Chondrocyte (in vitro differentiated cells): ENCODE measurements around the gene DEPP1. TPM values are rescaled to one million over a fixed set of nuclear protein-coding genes. Genes with fewer than 3 reads are reported as not detected.

Experiments used
- DNase-seq: peaks from one replicate; pipeline ENCODE4 v3.0.0; 2021; ENCODE audit warnings: mixed read lengths, low spot score
- H3K27ac Mint-ChIP-seq: one replicate; pipeline ENCODE4 v1.8.0; 2021; ENCODE audit warnings: mild to moderate bottlenecking, moderate library complexity, mixed read lengths; ENCODE audit not compliant: unreplicated experiment
- H3K27me3 Mint-ChIP-seq: 2 replicates; pipeline ENCODE4 v1.8.0; 2021; ENCODE audit warnings: low read depth, mixed read lengths
- H3K36me3 Mint-ChIP-seq: 2 replicates; pipeline ENCODE4 v1.8.0; 2021; ENCODE audit warnings: low read depth, mixed read lengths
- H3K4me1 Mint-ChIP-seq: 2 replicates; pipeline ENCODE4 v1.8.0; 2021; ENCODE audit warnings: low read depth, mild to moderate bottlenecking, mixed read lengths
- H3K4me3 Mint-ChIP-seq: one replicate; pipeline ENCODE4 v1.8.0; 2021; ENCODE audit warnings: mild to moderate bottlenecking, moderate library complexity, mixed read lengths; ENCODE audit not compliant: unreplicated experiment
- H3K9me3 Mint-ChIP-seq: 2 replicates; pipeline ENCODE4 v1.8.0; 2021; ENCODE audit warnings: low read depth, mixed read lengths
- CTCF ChIP-seq: fragments of 200-600 bp; sonication (generic); IDR thresholded peaks from 2 replicates; pipeline ENCODE4 v1.5.0; 2021; ENCODE audit warnings: antibody characterized with exemption, mild to moderate bottlenecking, moderate library complexity
- total RNA-seq: library from RNA; stranded (reverse); gene quantifications from 3 replicates; pipeline ENCODE4 v1.2.1, GENCODE V29; 2021

The DEPP1 gene
- total RNA-seq, 1 donor from 2014 or later: 105 TPM

GRCh38 chr10:44973323-44974081, 5.1 kb downstream of the DEPP1 start:
- no peak for TF ChIP-seq CTCF
- H3K27me3 Mint-ChIP-seq: no peaks in the 10 kb centered on the region
- peaks cover 21% of the 10 kb centered on the region for H3K36me3 Mint-ChIP-seq
- H3K27ac Mint-ChIP-seq: peak overlapping the region; percentile 54
- H3K4me1 Mint-ChIP-seq: peaks cover 47% of the 10 kb centered on the region
- H3K9me3 Mint-ChIP-seq: no peaks in the 10 kb centered on the region
- H3K4me3 Mint-ChIP-seq: no peak overlapping the region
- DNase-seq: no peak

- Mint-ChIP-seq H3K4me1 (peaks cover 47% of the 10 kb centered on the region), H3K9me3 (no peaks in the 10 kb centered on the region), H3K4me3 (no peak overlapping the region), H3K27ac (peak overlapping the region; percentile 54), H3K36me3 (peaks cover 21% of the 10 kb centered on the region), H3K27me3 (no peaks in the 10 kb centered on the region)
- DNase-seq: no peak
- no peak for TF ChIP-seq CTCF
These were observed 5.7 kb downstream of the DEPP1 start for GRCh38 chr10:44972874-44973306.

- Mint-ChIP-seq H3K27ac (no peak overlapping the region), H3K9me3 (no peaks in the 10 kb centered on the region), H3K36me3 (peaks cover 20% of the 10 kb centered on the region), H3K27me3 (no peaks in the 10 kb centered on the region), H3K4me3 (no peak overlapping the region), H3K4me1 (peaks cover 51% of the 10 kb centered on the region)
- TF ChIP-seq CTCF: no peak
- DNase-seq: no peak
These were observed 6.5 kb downstream of the DEPP1 start for GRCh38 chr10:44971935-44972757.

GRCh38 chr10:44971434-44971833, 7.2 kb downstream of the DEPP1 start:
- peaks cover 15% of the 10 kb centered on the region for H3K36me3 Mint-ChIP-seq
- TF ChIP-seq CTCF: no peak
- H3K27ac Mint-ChIP-seq: no peak overlapping the region
- H3K4me1 Mint-ChIP-seq: peaks cover 48% of the 10 kb centered on the region
- no peaks in the 10 kb centered on the region for H3K27me3 Mint-ChIP-seq
- no peaks in the 10 kb centered on the region for H3K9me3 Mint-ChIP-seq
- H3K4me3 Mint-ChIP-seq: no peak overlapping the region
- DNase-seq: no peak

- Mint-ChIP-seq H3K27ac (peak overlapping the region; percentile 17), H3K9me3 (no peaks in the 10 kb centered on the region), H3K4me1 (peaks cover 48% of the 10 kb centered on the region), H3K27me3 (no peaks in the 10 kb centered on the region), H3K4me3 (no peak overlapping the region), H3K36me3 (peaks cover 15% of the 10 kb centered on the region)
- DNase-seq: no peak
- no peak for TF ChIP-seq CTCF
These were observed 7.7 kb downstream of the DEPP1 start for GRCh38 chr10:44970812-44971395.
